HEK293 (cell line): ENCODE results near the gene KRTAP1-5.

ENCODE experiments used
- CTCF ChIA-PET: fragments of 350-600 bp; formaldehyde crosslinking; extraction: SDS; loops from one replicate; lab custom pipeline; 2021; ENCODE audit warnings: antibody characterized with exemption; lab: Yijun Ruan, JAX
- POLR2A ChIA-PET: fragments of 300-600 bp; formaldehyde crosslinking; extraction: SDS; loops from one replicate; lab custom pipeline; 2020; ENCODE audit warnings: antibody characterized with exemption, inconsistent platforms; lab: Yijun Ruan, JAX
- H3K27ac ChIP-seq: fragments of 200-500 bp; sonication (Bioruptor generic); 2 replicates; pipeline ENCODE4 v1.5.1; 2014; ENCODE audit warnings: low read depth, low read length, control low read depth, inconsistent platforms; ENCODE audit errors: extremely low read depth
- H3K36me3 ChIP-seq, 2 experiments: fragments of 200-500 bp in 1 of 2; sonication (Bioruptor generic) in 1 of 2; 1 replicate in 1 of 2; 2 replicates in 1 of 2; pipeline ENCODE4 v1.5.1; 2014 to 2017; ENCODE audit warnings: inconsistent platforms in 2 of 2, low read length in 2 of 2; ENCODE audit not compliant: control insufficient read depth in 2 of 2, insufficient read depth in 1 of 2
- H3K4me1 ChIP-seq: fragments of 200-500 bp; sonication (Bioruptor generic); 2 replicates; pipeline ENCODE4 v1.5.1; 2014; ENCODE audit warnings: mild to moderate bottlenecking, low read length, inconsistent platforms; ENCODE audit not compliant: control insufficient read depth, insufficient read depth
- H3K4me3 ChIP-seq: 2 replicates; pipeline ENCODE4 v1.5.1; 2011; ENCODE audit warnings: low read depth, mild to moderate bottlenecking, control low read depth, low read length, moderate library complexity
- H3K9me3 ChIP-seq: fragments of 200-500 bp; sonication (Bioruptor generic); 2 replicates; pipeline ENCODE4 v1.5.1; 2014; ENCODE audit warnings: low read depth, low read length, inconsistent platforms; ENCODE audit not compliant: control insufficient read depth, insufficient read depth
- KLF16 ChIP-seq: fragments of 450-650 bp; formaldehyde crosslinking; IDR thresholded peaks from 2 replicates; pipeline ENCODE4 v1.5.1; 2017; ENCODE audit warnings: missing biosample characterization, missing genetic modification characterization
- OSR2 ChIP-seq: fragments of 450-650 bp; formaldehyde crosslinking; IDR thresholded peaks from 2 replicates; pipeline ENCODE4 v1.5.1; 2016; ENCODE audit warnings: missing biosample characterization, missing genetic modification characterization
- OVOL3 ChIP-seq: fragments of 450-650 bp; formaldehyde crosslinking; IDR thresholded peaks from 2 replicates; pipeline ENCODE4 v1.5.1; 2016; ENCODE audit warnings: missing biosample characterization, missing genetic modification characterization
- SALL2 ChIP-seq: fragments of 450-650 bp; formaldehyde crosslinking; IDR thresholded peaks from 2 replicates; pipeline ENCODE4 v1.5.0; 2017; ENCODE audit warnings: missing biosample characterization, mild to moderate bottlenecking, missing genetic modification characterization, borderline replicate concordance
- SETDB1 ChIP-seq: IDR thresholded peaks from one replicate; pipeline ENCODE4 v1.6.1; 2017; ENCODE audit warnings: mild to moderate bottlenecking, low read length, moderate library complexity, mixed read lengths; ENCODE audit not compliant: insufficient read length
- TRIM28 ChIP-seq: IDR thresholded peaks from 2 replicates; pipeline ENCODE4 v1.6.1; 2011; ENCODE audit warnings: low read length, control low read depth, borderline replicate concordance
- ZBTB1 ChIP-seq: fragments of 450-650 bp; formaldehyde crosslinking; IDR thresholded peaks from 2 replicates; pipeline ENCODE4 v1.5.1; 2016; ENCODE audit warnings: missing biosample characterization, missing genetic modification characterization
- ZFP41 ChIP-seq: fragments of 450-650 bp; formaldehyde crosslinking; IDR thresholded peaks from 2 replicates; pipeline ENCODE4 v1.5.1; 2016; ENCODE audit warnings: missing biosample characterization, missing genetic modification characterization, borderline replicate concordance
- ZNF211 ChIP-seq: fragments of 450-650 bp; formaldehyde crosslinking; IDR thresholded peaks from 2 replicates; pipeline ENCODE4 v1.5.1; 2016; ENCODE audit warnings: low read depth, missing biosample characterization, missing genetic modification characterization
- ZNF223 ChIP-seq: fragments of 450-650 bp; formaldehyde crosslinking; IDR thresholded peaks from 2 replicates; pipeline ENCODE4 v1.5.1; 2016; ENCODE audit warnings: missing biosample characterization, missing genetic modification characterization
- ZNF324 ChIP-seq: fragments of 450-650 bp; formaldehyde crosslinking; IDR thresholded peaks from 2 replicates; pipeline ENCODE4 v1.5.1; 2016; ENCODE audit warnings: missing biosample characterization, missing genetic modification characterization
- ZNF350 ChIP-seq: fragments of 450-650 bp; formaldehyde crosslinking; IDR thresholded peaks from 2 replicates; pipeline ENCODE4 v1.5.0; 2017; ENCODE audit warnings: missing biosample characterization, mild to moderate bottlenecking, missing genetic modification characterization
- ZNF426 ChIP-seq: fragments of 450-650 bp; formaldehyde crosslinking; IDR thresholded peaks from 2 replicates; pipeline ENCODE4 v1.5.1; 2017; ENCODE audit warnings: missing biosample characterization, missing genetic modification characterization, mild to moderate bottlenecking, inconsistent platforms, moderate library complexity
- ZNF549 ChIP-seq: fragments of 450-650 bp; IDR thresholded peaks from 2 replicates; pipeline ENCODE4 v1.5.1; 2018; ENCODE audit warnings: missing biosample characterization, missing genetic modification characterization, mild to moderate bottlenecking, inconsistent platforms, moderate library complexity
- ZNF571 ChIP-seq: fragments of 450-650 bp; formaldehyde crosslinking; IDR thresholded peaks from 2 replicates; pipeline ENCODE4 v1.5.0; 2017; ENCODE audit warnings: missing biosample characterization, missing genetic modification characterization
- ZNF621 ChIP-seq: fragments of 450-650 bp; formaldehyde crosslinking; IDR thresholded peaks from 2 replicates; pipeline ENCODE4 v1.5.1; 2017; ENCODE audit warnings: missing biosample characterization, missing genetic modification characterization
- ZNF76 ChIP-seq: fragments of 450-650 bp; formaldehyde crosslinking; IDR thresholded peaks from 2 replicates; pipeline ENCODE4; 2016; ENCODE audit warnings: low read depth, missing biosample characterization, missing genetic modification characterization, borderline replicate concordance
- ZNF792 ChIP-seq: fragments of 450-650 bp; formaldehyde crosslinking; IDR thresholded peaks from 2 replicates; pipeline ENCODE4 v1.5.1; 2016; ENCODE audit warnings: missing biosample characterization, missing genetic modification characterization
- TF ChIP-seq, protein P1 (sequence below): fragments of 450-650 bp; formaldehyde crosslinking; conservative IDR thresholded peaks from 2 replicates; pipeline ENCODE4 v1.5.1; 2016; ENCODE audit warnings: low read depth, missing biosample characterization, missing genetic modification characterization
- TF ChIP-seq, protein P2 (sequence below): fragments of 450-650 bp; formaldehyde crosslinking; IDR thresholded peaks from 2 replicates; pipeline ENCODE4 v1.5.1; 2016; ENCODE audit warnings: missing biosample characterization, missing genetic modification characterization
- TF ChIP-seq, protein P3 (sequence below): fragments of 450-650 bp; formaldehyde crosslinking; IDR thresholded peaks from 2 replicates; pipeline ENCODE4 v1.5.1; 2017; ENCODE audit warnings: missing biosample characterization, missing genetic modification characterization
- TF ChIP-seq, protein P4 (sequence below): fragments of 450-650 bp; formaldehyde crosslinking; IDR thresholded peaks from 2 replicates; pipeline ENCODE4 v1.5.1; 2017; ENCODE audit warnings: missing biosample characterization, missing genetic modification characterization
- TF ChIP-seq, protein P5 (sequence below): fragments of 450-650 bp; formaldehyde crosslinking; IDR thresholded peaks from 2 replicates; pipeline ENCODE4 v1.5.1; 2016; ENCODE audit warnings: missing biosample characterization, missing genetic modification characterization
- TF ChIP-seq, protein P6 (sequence below): fragments of 450-650 bp; formaldehyde crosslinking; IDR thresholded peaks from 2 replicates; pipeline ENCODE4 v1.5.1; 2017; ENCODE audit warnings: missing biosample characterization, missing genetic modification characterization

KRTAP1-5 gene

DNA sequence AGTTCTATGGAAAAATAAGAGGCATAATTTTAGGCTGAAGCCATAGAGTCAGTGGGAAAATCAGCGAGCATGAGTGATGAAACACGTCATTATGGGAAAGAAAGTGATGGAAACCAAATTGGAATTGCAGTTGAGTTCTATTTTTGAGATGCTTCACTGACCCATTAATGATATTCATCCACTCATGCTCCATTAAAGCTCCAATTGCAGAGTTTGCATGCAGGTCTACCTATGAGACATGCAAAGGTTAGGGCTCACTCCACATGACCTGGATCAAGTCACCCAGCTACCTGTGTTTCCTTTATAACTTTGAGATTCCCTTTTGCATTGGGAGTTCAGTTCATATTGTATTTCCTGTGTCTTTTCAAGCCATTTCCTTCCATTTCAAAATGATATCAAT is 46.7 kb upstream of the KRTAP1-5 start (continued):
- TF ChIP-seq, protein P1, sequence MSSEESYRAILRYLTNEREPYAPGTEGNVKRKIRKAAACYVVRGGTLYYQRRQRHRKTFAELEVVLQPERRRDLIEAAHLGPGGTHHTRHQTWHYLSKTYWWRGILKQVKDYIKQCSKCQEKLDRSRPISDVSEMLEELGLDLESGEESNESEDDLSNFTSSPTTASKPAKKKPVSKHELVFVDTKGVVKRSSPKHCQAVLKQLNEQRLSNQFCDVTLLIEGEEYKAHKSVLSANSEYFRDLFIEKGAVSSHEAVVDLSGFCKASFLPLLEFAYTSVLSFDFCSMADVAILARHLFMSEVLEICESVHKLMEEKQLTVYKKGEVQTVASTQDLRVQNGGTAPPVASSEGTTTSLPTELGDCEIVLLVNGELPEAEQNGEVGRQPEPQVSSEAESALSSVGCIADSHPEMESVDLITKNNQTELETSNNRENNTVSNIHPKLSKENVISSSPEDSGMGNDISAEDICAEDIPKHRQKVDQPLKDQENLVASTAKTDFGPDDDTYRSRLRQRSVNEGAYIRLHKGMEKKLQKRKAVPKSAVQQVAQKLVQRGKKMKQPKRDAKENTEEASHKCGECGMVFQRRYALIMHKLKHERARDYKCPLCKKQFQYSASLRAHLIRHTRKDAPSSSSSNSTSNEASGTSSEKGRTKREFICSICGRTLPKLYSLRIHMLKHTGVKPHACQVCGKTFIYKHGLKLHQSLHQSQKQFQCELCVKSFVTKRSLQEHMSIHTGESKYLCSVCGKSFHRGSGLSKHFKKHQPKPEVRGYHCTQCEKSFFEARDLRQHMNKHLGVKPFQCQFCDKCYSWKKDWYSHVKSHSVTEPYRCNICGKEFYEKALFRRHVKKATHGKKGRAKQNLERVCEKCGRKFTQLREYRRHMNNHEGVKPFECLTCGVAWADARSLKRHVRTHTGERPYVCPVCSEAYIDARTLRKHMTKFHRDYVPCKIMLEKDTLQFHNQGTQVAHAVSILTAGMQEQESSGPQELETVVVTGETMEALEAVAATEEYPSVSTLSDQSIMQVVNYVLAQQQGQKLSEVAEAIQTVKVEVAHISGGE (tag by site-specific recombination), result no peak
- no peak for TF ChIP-seq ZNF223 (tag by site-specific recombination)
- no peak for TF ChIP-seq SALL2 (tag by site-specific recombination)
- TF ChIP-seq ZFP41 (tag by site-specific recombination), result no peak
- no peak for TF ChIP-seq ZNF324 (tag by site-specific recombination)
- TF ChIP-seq ZNF571 (tag by site-specific recombination), result no peak
- TF ChIP-seq SETDB1, result no peak
- no peak for TF ChIP-seq ZNF549 (tag by site-specific recombination)

DNA sequence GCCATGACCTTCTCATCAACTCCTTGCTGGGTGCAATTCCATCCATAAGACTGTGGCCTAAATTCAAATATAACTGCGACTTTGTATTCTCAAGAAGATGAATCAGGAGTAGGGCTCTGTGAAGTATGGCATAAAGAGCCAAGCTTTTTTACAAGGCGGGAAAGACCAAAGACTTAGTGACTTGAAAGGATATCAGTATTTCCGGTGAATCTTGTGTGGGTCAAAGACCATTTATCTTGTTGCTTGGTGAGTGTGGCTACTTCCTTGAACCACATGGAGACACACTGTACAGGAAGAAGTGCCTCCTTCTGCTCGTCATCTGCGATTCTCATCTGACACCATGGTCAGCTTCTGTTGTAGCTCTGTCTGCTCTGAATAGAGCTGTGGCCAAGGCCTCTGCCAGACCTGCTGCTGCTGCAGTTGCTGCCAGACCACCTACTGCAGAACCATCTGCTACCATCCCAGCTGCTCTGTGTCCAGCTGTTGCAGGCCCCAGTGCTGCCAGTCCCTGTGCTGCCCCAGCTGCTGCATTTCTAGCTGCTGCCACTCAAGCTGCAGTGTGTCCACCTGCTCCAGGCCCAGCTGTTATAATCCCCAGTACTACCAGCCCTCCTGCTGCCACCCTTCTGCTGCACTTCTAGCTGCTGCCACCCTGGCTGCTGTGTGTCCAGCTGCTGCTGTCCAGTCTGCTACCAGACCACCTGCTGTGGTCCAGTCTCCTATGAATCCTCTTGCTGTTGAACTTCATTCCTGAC is 44.8 kb upstream of the KRTAP1-5 start:
- Histone ChIP-seq H3K4me1 (no peaks in the 10 kb centered on the region), H3K27ac (no peak overlapping the region), H3K9me3 (no peaks in the 10 kb centered on the region), H3K36me3 (no peaks in the 10 kb centered on the region), H3K4me3 (no peak overlapping the region)
- ChIA-PET CTCF (interaction anchor here (0.7 to 1.5 kb wide), 4 partner anchors 12 to 576 kb away, joined by 3 to 5 read pairs (median 4); partner anchors contain the start of gene KRTAP2-3), POLR2A (no interaction called here)
- TF ChIP-seq, protein P2, sequence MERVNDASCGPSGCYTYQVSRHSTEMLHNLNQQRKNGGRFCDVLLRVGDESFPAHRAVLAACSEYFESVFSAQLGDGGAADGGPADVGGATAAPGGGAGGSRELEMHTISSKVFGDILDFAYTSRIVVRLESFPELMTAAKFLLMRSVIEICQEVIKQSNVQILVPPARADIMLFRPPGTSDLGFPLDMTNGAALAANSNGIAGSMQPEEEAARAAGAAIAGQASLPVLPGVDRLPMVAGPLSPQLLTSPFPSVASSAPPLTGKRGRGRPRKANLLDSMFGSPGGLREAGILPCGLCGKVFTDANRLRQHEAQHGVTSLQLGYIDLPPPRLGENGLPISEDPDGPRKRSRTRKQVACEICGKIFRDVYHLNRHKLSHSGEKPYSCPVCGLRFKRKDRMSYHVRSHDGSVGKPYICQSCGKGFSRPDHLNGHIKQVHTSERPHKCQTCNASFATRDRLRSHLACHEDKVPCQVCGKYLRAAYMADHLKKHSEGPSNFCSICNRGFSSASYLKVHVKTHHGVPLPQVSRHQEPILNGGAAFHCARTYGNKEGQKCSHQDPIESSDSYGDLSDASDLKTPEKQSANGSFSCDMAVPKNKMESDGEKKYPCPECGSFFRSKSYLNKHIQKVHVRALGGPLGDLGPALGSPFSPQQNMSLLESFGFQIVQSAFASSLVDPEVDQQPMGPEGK (tag by site-specific recombination), result no peak
- TF ChIP-seq ZNF350 (tag by site-specific recombination) (no peak), ZNF76 (no peak), KLF16 (tag by site-specific recombination) (no peak), ZNF426 (tag by site-specific recombination) (no peak), ZBTB1 (tag by site-specific recombination) (no peak), TRIM28 (no peak), ZNF792 (tag by site-specific recombination) (no peak), OSR2 (tag by site-specific recombination) (no peak), ZNF211 (tag by site-specific recombination) (no peak), ZNF621 (tag by site-specific recombination) (no peak), OVOL3 (tag by site-specific recombination) (no peak)
- TF ChIP-seq, protein P3, sequence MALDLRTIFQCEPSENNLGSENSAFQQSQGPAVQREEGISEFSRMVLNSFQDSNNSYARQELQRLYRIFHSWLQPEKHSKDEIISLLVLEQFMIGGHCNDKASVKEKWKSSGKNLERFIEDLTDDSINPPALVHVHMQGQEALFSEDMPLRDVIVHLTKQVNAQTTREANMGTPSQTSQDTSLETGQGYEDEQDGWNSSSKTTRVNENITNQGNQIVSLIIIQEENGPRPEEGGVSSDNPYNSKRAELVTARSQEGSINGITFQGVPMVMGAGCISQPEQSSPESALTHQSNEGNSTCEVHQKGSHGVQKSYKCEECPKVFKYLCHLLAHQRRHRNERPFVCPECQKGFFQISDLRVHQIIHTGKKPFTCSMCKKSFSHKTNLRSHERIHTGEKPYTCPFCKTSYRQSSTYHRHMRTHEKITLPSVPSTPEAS (tag by site-specific recombination), result no peak
- TF ChIP-seq, protein P4, sequence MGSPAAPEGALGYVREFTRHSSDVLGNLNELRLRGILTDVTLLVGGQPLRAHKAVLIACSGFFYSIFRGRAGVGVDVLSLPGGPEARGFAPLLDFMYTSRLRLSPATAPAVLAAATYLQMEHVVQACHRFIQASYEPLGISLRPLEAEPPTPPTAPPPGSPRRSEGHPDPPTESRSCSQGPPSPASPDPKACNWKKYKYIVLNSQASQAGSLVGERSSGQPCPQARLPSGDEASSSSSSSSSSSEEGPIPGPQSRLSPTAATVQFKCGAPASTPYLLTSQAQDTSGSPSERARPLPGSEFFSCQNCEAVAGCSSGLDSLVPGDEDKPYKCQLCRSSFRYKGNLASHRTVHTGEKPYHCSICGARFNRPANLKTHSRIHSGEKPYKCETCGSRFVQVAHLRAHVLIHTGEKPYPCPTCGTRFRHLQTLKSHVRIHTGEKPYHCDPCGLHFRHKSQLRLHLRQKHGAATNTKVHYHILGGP, result no peak
- TF ChIP-seq, protein P5, sequence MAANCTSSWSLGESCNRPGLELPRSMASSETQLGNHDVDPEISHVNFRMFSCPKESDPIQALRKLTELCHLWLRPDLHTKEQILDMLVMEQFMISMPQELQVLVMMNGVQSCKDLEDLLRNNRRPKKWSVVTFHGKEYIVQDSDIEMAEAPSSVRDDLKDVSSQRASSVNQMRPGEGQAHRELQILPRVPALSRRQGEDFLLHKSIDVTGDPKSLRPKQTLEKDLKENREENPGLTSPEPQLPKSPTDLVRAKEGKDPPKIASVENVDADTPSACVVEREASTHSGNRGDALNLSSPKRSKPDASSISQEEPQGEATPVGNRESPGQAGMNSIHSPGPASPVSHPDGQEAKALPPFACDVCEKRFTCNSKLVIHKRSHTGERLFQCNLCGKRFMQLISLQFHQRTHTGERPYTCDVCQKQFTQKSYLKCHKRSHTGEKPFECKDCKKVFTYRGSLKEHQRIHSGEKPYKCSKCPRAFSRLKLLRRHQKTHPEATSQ, result no peak
- TF ChIP-seq, protein P6, sequence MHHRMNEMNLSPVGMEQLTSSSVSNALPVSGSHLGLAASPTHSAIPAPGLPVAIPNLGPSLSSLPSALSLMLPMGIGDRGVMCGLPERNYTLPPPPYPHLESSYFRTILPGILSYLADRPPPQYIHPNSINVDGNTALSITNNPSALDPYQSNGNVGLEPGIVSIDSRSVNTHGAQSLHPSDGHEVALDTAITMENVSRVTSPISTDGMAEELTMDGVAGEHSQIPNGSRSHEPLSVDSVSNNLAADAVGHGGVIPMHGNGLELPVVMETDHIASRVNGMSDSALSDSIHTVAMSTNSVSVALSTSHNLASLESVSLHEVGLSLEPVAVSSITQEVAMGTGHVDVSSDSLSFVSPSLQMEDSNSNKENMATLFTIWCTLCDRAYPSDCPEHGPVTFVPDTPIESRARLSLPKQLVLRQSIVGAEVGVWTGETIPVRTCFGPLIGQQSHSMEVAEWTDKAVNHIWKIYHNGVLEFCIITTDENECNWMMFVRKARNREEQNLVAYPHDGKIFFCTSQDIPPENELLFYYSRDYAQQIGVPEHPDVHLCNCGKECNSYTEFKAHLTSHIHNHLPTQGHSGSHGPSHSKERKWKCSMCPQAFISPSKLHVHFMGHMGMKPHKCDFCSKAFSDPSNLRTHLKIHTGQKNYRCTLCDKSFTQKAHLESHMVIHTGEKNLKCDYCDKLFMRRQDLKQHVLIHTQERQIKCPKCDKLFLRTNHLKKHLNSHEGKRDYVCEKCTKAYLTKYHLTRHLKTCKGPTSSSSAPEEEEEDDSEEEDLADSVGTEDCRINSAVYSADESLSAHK (tag by site-specific recombination), result no peak
